ENCODE measurements around the gene PLP2. TPM values are rescaled to one million over a fixed set of nuclear protein-coding genes. Genes with fewer than 3 reads are reported as not detected.

Gene PLP2
- total and polyA plus RNA-seq, 2 donors (not counting 1 experiment from before 2014, with no cell fraction given), result 23.3 to 212 TPM

GRCh38 chrX:49174723-49175122 lies 3.0 kb downstream of the PLP2 start:
- TF ChIP-seq EZH2 (IDR thresholded peaks at IDR 0.05; ENCODE audit: low read length, missing control alignments), result no peak
- TF ChIP-seq, protein P1, sequence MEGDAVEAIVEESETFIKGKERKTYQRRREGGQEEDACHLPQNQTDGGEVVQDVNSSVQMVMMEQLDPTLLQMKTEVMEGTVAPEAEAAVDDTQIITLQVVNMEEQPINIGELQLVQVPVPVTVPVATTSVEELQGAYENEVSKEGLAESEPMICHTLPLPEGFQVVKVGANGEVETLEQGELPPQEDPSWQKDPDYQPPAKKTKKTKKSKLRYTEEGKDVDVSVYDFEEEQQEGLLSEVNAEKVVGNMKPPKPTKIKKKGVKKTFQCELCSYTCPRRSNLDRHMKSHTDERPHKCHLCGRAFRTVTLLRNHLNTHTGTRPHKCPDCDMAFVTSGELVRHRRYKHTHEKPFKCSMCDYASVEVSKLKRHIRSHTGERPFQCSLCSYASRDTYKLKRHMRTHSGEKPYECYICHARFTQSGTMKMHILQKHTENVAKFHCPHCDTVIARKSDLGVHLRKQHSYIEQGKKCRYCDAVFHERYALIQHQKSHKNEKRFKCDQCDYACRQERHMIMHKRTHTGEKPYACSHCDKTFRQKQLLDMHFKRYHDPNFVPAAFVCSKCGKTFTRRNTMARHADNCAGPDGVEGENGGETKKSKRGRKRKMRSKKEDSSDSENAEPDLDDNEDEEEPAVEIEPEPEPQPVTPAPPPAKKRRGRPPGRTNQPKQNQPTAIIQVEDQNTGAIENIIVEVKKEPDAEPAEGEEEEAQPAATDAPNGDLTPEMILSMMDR (conservative IDR thresholded peaks at IDR 0.05 in 1 of 2, IDR thresholded peaks at IDR 0.05 in 1 of 2; ENCODE audit: low read depth in 1 of 2, low read length in 2 of 2), result no peak
- Histone ChIP-seq H3K9me3 (ENCODE audit: control insufficient read depth, insufficient read depth, low read depth, low read length) (no peaks in the 10 kb centered on the region), H3K4me3 (replicated peaks in 1 of 4; ENCODE audit: control extremely low read depth in 1 of 4, insufficient read depth in 1 of 4, low read depth in 3 of 4, low read length in 4 of 4) (no peak overlapping the region), H3K27me3 (ENCODE audit: control insufficient read depth, insufficient read depth, low read length) (no peaks in the 10 kb centered on the region), H3K4me2 (ENCODE audit: extremely low read depth, insufficient read depth, low read length) (no peak overlapping the region), H4K20me1 (ENCODE audit: control insufficient read depth, extremely low read depth, insufficient read depth, low read length) (no peaks in the 10 kb centered on the region), H3K27ac (ENCODE audit: insufficient read depth, low read length) (no peak overlapping the region), H3K79me2 (ENCODE audit: control insufficient read depth, insufficient read depth, low read length) (peaks cover 15% of the 10 kb centered on the region), H3K36me3 (ENCODE audit: control insufficient read depth, insufficient read depth, low read length) (peaks cover 2% of the 10 kb centered on the region), H3K9ac (ENCODE audit: insufficient read depth, low read length) (no peak overlapping the region), H3K4me1 (ENCODE audit: control insufficient read depth, extremely low read depth, insufficient read depth, low read length) (peaks cover 2% of the 10 kb centered on the region), H2AFZ (ENCODE audit: low read length) (no peak overlapping the region)
- no peak for DNase-seq (ENCODE audit: low read depth in 2 of 2)

GRCh38 chrX:49175435-49176274 lies 4.0 kb downstream of the PLP2 start:
- H3K36me3 ChIP-seq (ENCODE audit: control insufficient read depth, insufficient read depth, low read length), result peaks cover 2% of the 10 kb centered on the region
- H2AFZ ChIP-seq (ENCODE audit: low read length), result no peak overlapping the region
- H3K27ac ChIP-seq (ENCODE audit: insufficient read depth, low read length), result no peak overlapping the region
- H3K79me2 ChIP-seq (ENCODE audit: control insufficient read depth, insufficient read depth, low read length), result peaks cover 15% of the 10 kb centered on the region
- H3K9me3 ChIP-seq (ENCODE audit: control insufficient read depth, insufficient read depth, low read depth, low read length), result no peaks in the 10 kb centered on the region
- no peaks in the 10 kb centered on the region for H4K20me1 ChIP-seq (ENCODE audit: control insufficient read depth, extremely low read depth, insufficient read depth, low read length)
- DNase-seq (ENCODE audit: low read depth in 2 of 2), result no peak
- no peak overlapping the region for H3K4me2 ChIP-seq (ENCODE audit: extremely low read depth, insufficient read depth, low read length)
- peaks cover 2% of the 10 kb centered on the region for H3K4me1 ChIP-seq (ENCODE audit: control insufficient read depth, extremely low read depth, insufficient read depth, low read length)
- TF ChIP-seq, protein P1 (conservative IDR thresholded peaks at IDR 0.05 in 1 of 2, IDR thresholded peaks at IDR 0.05 in 1 of 2; ENCODE audit: low read depth in 1 of 2, low read length in 2 of 2), result no peak
- TF ChIP-seq EZH2 (IDR thresholded peaks at IDR 0.05; ENCODE audit: low read length, missing control alignments), result no peak
- no peak overlapping the region for H3K4me3 ChIP-seq (replicated peaks in 1 of 4; ENCODE audit: control extremely low read depth in 1 of 4, insufficient read depth in 1 of 4, low read depth in 3 of 4, low read length in 4 of 4)
- H3K27me3 ChIP-seq (ENCODE audit: control insufficient read depth, insufficient read depth, low read length), result no peaks in the 10 kb centered on the region
- H3K9ac ChIP-seq (ENCODE audit: insufficient read depth, low read length), result no peak overlapping the region

- H3K36me3 ChIP-seq (ENCODE audit: control insufficient read depth, insufficient read depth, low read length), result peaks cover 2% of the 10 kb centered on the region
- no peak overlapping the region for H3K27ac ChIP-seq (ENCODE audit: insufficient read depth, low read length)
- H3K4me2 ChIP-seq (ENCODE audit: extremely low read depth, insufficient read depth, low read length), result no peak overlapping the region
- no peak overlapping the region for H2AFZ ChIP-seq (ENCODE audit: low read length)
- no peaks in the 10 kb centered on the region for H3K9me3 ChIP-seq (ENCODE audit: control insufficient read depth, insufficient read depth, low read depth, low read length)
- H4K20me1 ChIP-seq (ENCODE audit: control insufficient read depth, extremely low read depth, insufficient read depth, low read length), result no peaks in the 10 kb centered on the region
- DNase-seq (ENCODE audit: low read depth in 2 of 2), result no peak
- H3K9ac ChIP-seq (ENCODE audit: insufficient read depth, low read length), result no peak overlapping the region
- peaks cover 15% of the 10 kb centered on the region for H3K79me2 ChIP-seq (ENCODE audit: control insufficient read depth, insufficient read depth, low read length)
- peaks cover 2% of the 10 kb centered on the region for H3K4me1 ChIP-seq (ENCODE audit: control insufficient read depth, extremely low read depth, insufficient read depth, low read length)
- TF ChIP-seq EZH2 (IDR thresholded peaks at IDR 0.05; ENCODE audit: low read length, missing control alignments), result no peak
- TF ChIP-seq, protein P1 (conservative IDR thresholded peaks at IDR 0.05 in 1 of 2, IDR thresholded peaks at IDR 0.05 in 1 of 2; ENCODE audit: low read depth in 1 of 2, low read length in 2 of 2), result no peak
- no peaks in the 10 kb centered on the region for H3K27me3 ChIP-seq (ENCODE audit: control insufficient read depth, insufficient read depth, low read length)
- no peak overlapping the region for H3K4me3 ChIP-seq (replicated peaks in 1 of 4; ENCODE audit: control extremely low read depth in 1 of 4, insufficient read depth in 1 of 4, low read depth in 3 of 4, low read length in 4 of 4)
These were observed 5.0 kb downstream of the PLP2 start for GRCh38 chrX:49176421-49177326.
